GM21390 (cell line): ENCODE data around the gene NIP7.

Experiments used
- ATAC-seq: cut with Tn5 transposase; IDR thresholded peaks from one replicate; pipeline ENCODE4 v1.9.1; 2021; ENCODE audit not compliant: unreplicated experiment

NIP7 gene

GRCh38 chr16:69384974-69385373 is 45.4 kb downstream of the NIP7 start:
- ATAC-seq = no peak

- ATAC-seq = no peak
Measured at GRCh38 chr16:69386596-69386995, 47.0 kb downstream of the NIP7 start.
